Lower lobe of right lung (tissue), 2 donors: Measurements from ENCODE around the gene HORMAD1. TPM values are rescaled to one million over a fixed set of nuclear protein-coding genes. Genes with fewer than 3 reads are reported as not detected.
"Not testable (repeated sequence)": the region's sequence is repeated elsewhere in the genome, so short reads cannot be mapped to it uniquely, and the experiment has no call there.

Experiments
- ATAC-seq, 2 donors: fragments of 200-7000 bp; cut with Tn5 transposase; one replicate each; pipeline ENCODE4 v1.9.1; 2020 to 2022; ENCODE audit warnings: mild to moderate bottlenecking in 2 of 2, moderate library complexity in 2 of 2
- DNase-seq: peaks from one replicate; pipeline ENCODE4 v3.0.0-alpha.2; 2020
- H3K27ac ChIP-seq: fragments of 200-600 bp; one replicate; pipeline ENCODE4 v1.8.0; 2022
- H3K27me3 ChIP-seq: fragments of 200-600 bp; one replicate; pipeline ENCODE4 v1.8.0; 2022; ENCODE audit warnings: low read depth
- H3K36me3 ChIP-seq: fragments of 200-600 bp; one replicate; pipeline ENCODE4 v1.8.0; 2022; ENCODE audit warnings: mild to moderate bottlenecking
- H3K4me1 ChIP-seq: fragments of 200-600 bp; one replicate; pipeline ENCODE4 v1.8.0; 2022
- H3K4me3 ChIP-seq: fragments of 200-600 bp; one replicate; pipeline ENCODE4 v1.8.0; 2022; ENCODE audit warnings: mild to moderate bottlenecking
- H3K9me3 ChIP-seq: fragments of 200-600 bp; one replicate; pipeline ENCODE4 v1.8.0; 2022
- CTCF ChIP-seq: fragments of 200-600 bp; IDR thresholded peaks from one replicate; pipeline ENCODE4 v1.8.0; 2022; ENCODE audit warnings: antibody characterized with exemption, mild to moderate bottlenecking
- intact Hi-C: fragments of 100-400 bp; cut with DNase I; formaldehyde crosslinking; loops from one replicate; pipeline ENCODE4 v1.11.0; 2022
- total RNA-seq: library from RNA; stranded (reverse); fragmentation: NEBNext Ultra II Directional; extraction: Animal tissue kit (Norgen Biotek cat#: 25700); gene quantifications from one replicate; pipeline ENCODE4 v1.2.1, GENCODE V29; 2021
- donor health status: DM: no; HTN: yes; CAD: no; lungs with severe emphysema.

HORMAD1 gene
- total RNA-seq, 1 donor from 2014 or later: 2.7 TPM

- DNase-seq (no peak), ATAC-seq (no peak)
- no peaks in the 10 kb centered on the region for H3K9me3 ChIP-seq
- H3K36me3 ChIP-seq: peaks cover 32% of the 10 kb centered on the region
- no peaks in the 10 kb centered on the region for H3K27me3 ChIP-seq
- no peak for TF ChIP-seq CTCF
- intact Hi-C loops: no loop called here
- no peak overlapping the region for H3K4me3 ChIP-seq
- no peaks in the 10 kb centered on the region for H3K4me1 ChIP-seq
- H3K27ac ChIP-seq: no peak overlapping the region
Observed at GRCh38 chr1:150678988-150679387, 41.7 kb downstream of the HORMAD1 start.

- Histone ChIP-seq H3K4me3 (no peak overlapping the region), H3K9me3 (no peaks in the 10 kb centered on the region), H3K4me1 (no peaks in the 10 kb centered on the region), H3K36me3 (peaks cover 16% of the 10 kb centered on the region), H3K27me3 (no peaks in the 10 kb centered on the region), H3K27ac (no peak overlapping the region)
- TF ChIP-seq CTCF: no peak
- DNase-seq (no peak), ATAC-seq (no peak)
- intact Hi-C loops: no loop called here
Observed at GRCh38 chr1:150674881-150675280, 45.8 kb downstream of the HORMAD1 start.

GRCh38 chr1:150663321-150663720, 57.4 kb downstream of the HORMAD1 start:
- Histone ChIP-seq H3K36me3 (peaks cover 51% of the 10 kb centered on the region), H3K4me1 (no peaks in the 10 kb centered on the region), H3K27me3 (no peaks in the 10 kb centered on the region), H3K4me3 (no peak overlapping the region), H3K9me3 (no peaks in the 10 kb centered on the region), H3K27ac (no peak overlapping the region)
- DNase-seq (no peak), ATAC-seq (no peak)
- intact Hi-C loops: no loop called here
- TF ChIP-seq CTCF: no peak

- no peak overlapping the region for H3K4me3 ChIP-seq
- DNase-seq: no peak
- TF ChIP-seq CTCF: no peak
- no peaks in the 10 kb centered on the region for H3K9me3 ChIP-seq
- no peaks in the 10 kb centered on the region for H3K27me3 ChIP-seq
- no peaks in the 10 kb centered on the region for H3K4me1 ChIP-seq
- H3K36me3 ChIP-seq: peaks cover 56% of the 10 kb centered on the region
- H3K27ac ChIP-seq: no peak overlapping the region
- intact Hi-C loops: no loop called here
- ATAC-seq: no peak
Observed at GRCh38 chr1:150662811-150663210, 57.9 kb downstream of the HORMAD1 start.

- intact Hi-C loops: no loop called here
- DNase-seq (no peak), ATAC-seq (no peak)
- Histone ChIP-seq H3K4me1 (no peaks in the 10 kb centered on the region), H3K9me3 (no peaks in the 10 kb centered on the region), H3K27ac (no peak overlapping the region), H3K36me3 (peaks cover 67% of the 10 kb centered on the region), H3K4me3 (no peak overlapping the region), H3K27me3 (no peaks in the 10 kb centered on the region)
- TF ChIP-seq CTCF: no peak
Observed at GRCh38 chr1:150661156-150661555, 59.5 kb downstream of the HORMAD1 start.

GRCh38 chr1:150660584-150660983, 60.1 kb downstream of the HORMAD1 start:
- ATAC-seq (no peak), DNase-seq (no peak)
- Histone ChIP-seq H3K27me3 (no peaks in the 10 kb centered on the region), H3K4me1 (no peaks in the 10 kb centered on the region), H3K4me3 (no peak overlapping the region), H3K9me3 (no peaks in the 10 kb centered on the region), H3K27ac (no peak overlapping the region), H3K36me3 (peaks cover 67% of the 10 kb centered on the region)
- no peak for TF ChIP-seq CTCF
- intact Hi-C loops: no loop called here

GRCh38 chr1:150657064-150657463, 63.6 kb downstream of the HORMAD1 start:
- peaks cover 54% of the 10 kb centered on the region for H3K36me3 ChIP-seq
- H3K27ac ChIP-seq, H3K4me1 ChIP-seq, H3K9me3 ChIP-seq, ATAC-seq, H3K4me3 ChIP-seq, H3K27me3 ChIP-seq, intact Hi-C loops, DNase-seq: not testable (repeated sequence)

GRCh38 chr1:150654635-150655034, 66.1 kb downstream of the HORMAD1 start:
- peaks cover 47% of the 10 kb centered on the region for H3K36me3 ChIP-seq
- ATAC-seq, H3K27me3 ChIP-seq, DNase-seq, H3K4me1 ChIP-seq, H3K9me3 ChIP-seq, H3K27ac ChIP-seq, H3K4me3 ChIP-seq, intact Hi-C loops: not testable (repeated sequence)
